Measurements from ENCODE around the gene MAP2. TPM values are rescaled to one million over a fixed set of nuclear protein-coding genes. Genes with fewer than 3 reads are reported as not detected.

Gene MAP2
- total and polyA plus RNA-seq, 2 donors (not counting 1 experiment from before 2014, with no cell fraction given) = 1.8 to 3.0 TPM

DNA sequence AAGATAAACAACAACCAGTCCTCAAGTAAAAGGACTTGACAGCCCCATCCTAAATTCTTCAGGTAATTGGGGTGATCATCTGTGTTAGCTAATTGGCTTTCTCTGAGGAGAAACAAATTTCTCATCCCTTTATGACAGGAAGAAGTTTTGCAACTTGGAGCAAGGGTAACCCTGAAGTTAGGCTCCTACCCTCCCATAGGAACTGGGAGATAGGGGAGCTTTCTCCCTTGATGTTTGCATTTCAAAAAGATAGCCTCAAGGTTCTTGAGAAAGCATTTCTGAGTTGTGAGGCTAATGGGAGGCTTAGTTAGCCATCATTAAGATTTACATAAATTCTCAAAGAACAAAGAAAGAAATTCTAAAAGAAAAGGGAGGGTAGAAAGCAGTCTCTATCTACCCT is 95.4 kb downstream of the MAP2 start:
- H3K4me2 ChIP-seq (replicated peaks; ENCODE audit: low read depth, low read length, poor library complexity, severe bottlenecking) = no peak overlapping the region
- H3K9ac ChIP-seq (ENCODE audit: low read length) = no peak overlapping the region
- intact Hi-C loops (cut with micrococcal nuclease) = no loop called here
- no peaks in the 10 kb centered on the region for H3K27me3 ChIP-seq (replicated peaks in 1 of 4; ENCODE audit: control extremely low read depth in 1 of 4, control insufficient read depth in 3 of 4, insufficient read depth in 4 of 4, low read length in 3 of 4)
- H3K9me3 ChIP-seq (ENCODE audit: control extremely low read depth in 1 of 3, control insufficient read depth in 2 of 3, insufficient read depth in 1 of 3, low read length in 2 of 3) = no peaks in the 10 kb centered on the region
- DNase-seq = no peak
- H3K4me3 ChIP-seq (ENCODE audit: control extremely low read depth in 1 of 5, extremely low read depth in 1 of 5, insufficient read depth in 1 of 5, low read depth in 2 of 5, low read length in 4 of 5) = no peak overlapping the region
- no peaks in the 10 kb centered on the region for H3K36me3 ChIP-seq (replicated peaks in 1 of 2; ENCODE audit: control extremely low read depth in 1 of 2, control insufficient read depth in 1 of 2, extremely low read depth in 1 of 2, insufficient read depth in 2 of 2, low read length in 1 of 2)
- no peaks in the 10 kb centered on the region for H3K79me2 ChIP-seq (ENCODE audit: control insufficient read depth, insufficient read depth, low read length)
- Mint-ChIP-seq H3K9me3 (ENCODE audit: insufficient read depth) (no peaks in the 10 kb centered on the region), H3K27me3 (no peaks in the 10 kb centered on the region), H3K4me1 (peaks cover 11% of the 10 kb centered on the region), H3K4me3 (no peak overlapping the region), H3K27ac (no peak overlapping the region)
- ATAC-seq (ENCODE audit: low read depth) = no peak
- ChIA-PET CTCF (no interaction called here), POLR2A (no interaction called here)
- TF ChIP-seq EZH2 (IDR thresholded peaks at IDR 0.05; ENCODE audit: borderline replicate concordance, insufficient read depth, low read depth, low read length, poor library complexity, severe bottlenecking) = no peak
- no peak overlapping the region for H3K27ac ChIP-seq (ENCODE audit: low read length in 2 of 2)
- H3K4me1 ChIP-seq (ENCODE audit: control insufficient read depth in 2 of 2, insufficient read depth in 2 of 2, low read length in 2 of 2) = peaks cover 9 to 12% of the 10 kb centered on the region in 2 donors
- H2AFZ ChIP-seq (ENCODE audit: insufficient read depth, low read depth, low read length, poor library complexity, severe bottlenecking) = no peak overlapping the region
- H4K20me1 ChIP-seq (ENCODE audit: control insufficient read depth, insufficient read depth, low read length, poor library complexity, severe bottlenecking) = no peaks in the 10 kb centered on the region

DNA sequence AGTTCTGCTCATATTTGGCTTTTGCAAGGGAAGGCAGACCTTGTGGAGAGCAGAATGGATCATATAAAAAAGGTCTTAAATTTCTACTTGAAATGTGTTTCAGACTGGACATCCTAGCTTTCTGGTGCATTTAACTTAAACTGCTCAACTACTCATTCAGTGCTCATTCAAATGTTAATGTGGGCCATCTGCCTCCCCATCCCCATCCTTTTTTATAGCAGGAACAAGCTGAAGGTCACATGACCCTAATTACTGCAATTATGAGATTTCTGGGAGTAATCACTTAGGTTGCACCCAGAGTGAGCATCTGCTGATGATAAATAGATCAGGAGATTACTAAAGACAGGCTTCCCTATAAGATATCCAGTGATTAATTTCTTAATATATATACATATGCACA is 96.1 kb downstream of the MAP2 start:
- ChIA-PET POLR2A (no interaction called here), CTCF (no interaction called here)
- intact Hi-C loops (cut with micrococcal nuclease) = no loop called here
- Mint-ChIP-seq H3K9me3 (ENCODE audit: insufficient read depth) (no peaks in the 10 kb centered on the region), H3K4me1 (peaks cover 15% of the 10 kb centered on the region), H3K27ac (no peak overlapping the region), H3K27me3 (no peaks in the 10 kb centered on the region), H3K4me3 (no peak overlapping the region)
- no peak overlapping the region for H3K9ac ChIP-seq (ENCODE audit: low read length)
- no peak overlapping the region for H3K4me3 ChIP-seq (ENCODE audit: control extremely low read depth in 1 of 5, extremely low read depth in 1 of 5, insufficient read depth in 1 of 5, low read depth in 2 of 5, low read length in 4 of 5)
- H3K79me2 ChIP-seq (ENCODE audit: control insufficient read depth, insufficient read depth, low read length) = no peaks in the 10 kb centered on the region
- DNase-seq (no peak), ATAC-seq (ENCODE audit: low read depth) (no peak)
- H3K27me3 ChIP-seq (replicated peaks in 1 of 4; ENCODE audit: control extremely low read depth in 1 of 4, control insufficient read depth in 3 of 4, insufficient read depth in 4 of 4, low read length in 3 of 4) = no peaks in the 10 kb centered on the region
- H3K4me1 ChIP-seq (ENCODE audit: control insufficient read depth in 2 of 2, insufficient read depth in 2 of 2, low read length in 2 of 2) = peaks cover 13 to 18% of the 10 kb centered on the region in 2 donors
- H2AFZ ChIP-seq (ENCODE audit: insufficient read depth, low read depth, low read length, poor library complexity, severe bottlenecking) = no peak overlapping the region
- H4K20me1 ChIP-seq (ENCODE audit: control insufficient read depth, insufficient read depth, low read length, poor library complexity, severe bottlenecking) = no peaks in the 10 kb centered on the region
- no peaks in the 10 kb centered on the region for H3K9me3 ChIP-seq (ENCODE audit: control extremely low read depth in 1 of 3, control insufficient read depth in 2 of 3, insufficient read depth in 1 of 3, low read length in 2 of 3)
- H3K4me2 ChIP-seq (replicated peaks; ENCODE audit: low read depth, low read length, poor library complexity, severe bottlenecking) = no peak overlapping the region
- no peak overlapping the region for H3K27ac ChIP-seq (ENCODE audit: low read length in 2 of 2)
- H3K36me3 ChIP-seq (replicated peaks in 1 of 2; ENCODE audit: control extremely low read depth in 1 of 2, control insufficient read depth in 1 of 2, extremely low read depth in 1 of 2, insufficient read depth in 2 of 2, low read length in 1 of 2) = no peaks in the 10 kb centered on the region
- TF ChIP-seq EZH2 (IDR thresholded peaks at IDR 0.05; ENCODE audit: borderline replicate concordance, insufficient read depth, low read depth, low read length, poor library complexity, severe bottlenecking) = no peak
- TF ChIP-seq, protein P1, sequence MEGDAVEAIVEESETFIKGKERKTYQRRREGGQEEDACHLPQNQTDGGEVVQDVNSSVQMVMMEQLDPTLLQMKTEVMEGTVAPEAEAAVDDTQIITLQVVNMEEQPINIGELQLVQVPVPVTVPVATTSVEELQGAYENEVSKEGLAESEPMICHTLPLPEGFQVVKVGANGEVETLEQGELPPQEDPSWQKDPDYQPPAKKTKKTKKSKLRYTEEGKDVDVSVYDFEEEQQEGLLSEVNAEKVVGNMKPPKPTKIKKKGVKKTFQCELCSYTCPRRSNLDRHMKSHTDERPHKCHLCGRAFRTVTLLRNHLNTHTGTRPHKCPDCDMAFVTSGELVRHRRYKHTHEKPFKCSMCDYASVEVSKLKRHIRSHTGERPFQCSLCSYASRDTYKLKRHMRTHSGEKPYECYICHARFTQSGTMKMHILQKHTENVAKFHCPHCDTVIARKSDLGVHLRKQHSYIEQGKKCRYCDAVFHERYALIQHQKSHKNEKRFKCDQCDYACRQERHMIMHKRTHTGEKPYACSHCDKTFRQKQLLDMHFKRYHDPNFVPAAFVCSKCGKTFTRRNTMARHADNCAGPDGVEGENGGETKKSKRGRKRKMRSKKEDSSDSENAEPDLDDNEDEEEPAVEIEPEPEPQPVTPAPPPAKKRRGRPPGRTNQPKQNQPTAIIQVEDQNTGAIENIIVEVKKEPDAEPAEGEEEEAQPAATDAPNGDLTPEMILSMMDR (IDR thresholded peaks at IDR 0.05) = no peak

All from B cell (primary cell).